Activated T-cell treated with anti-CD3 and anti-CD28 coated beads, Interleukin-2, amount 50 U/mL, for 72 hours (primary cell): ENCODE data around the gene DNAJA1. TPM values are rescaled to one million over a fixed set of nuclear protein-coding genes. Genes with fewer than 3 reads are reported as not detected.

Source experiments
- ATAC-seq, 2 donors: fragments of 150-1000 bp; cut with Tn5 transposase; replicated peaks in 1 of 2; 2 replicates each; pipeline ENCODE4 v1.10.0; 2021; ENCODE audit warnings: moderate library complexity in 2 of 2, mild to moderate bottlenecking in 1 of 2
- DNase-seq, 2 donors: peaks; one replicate each; pipeline ENCODE4 v3.0.0; 2021 to 2022; ENCODE audit warnings: mixed read lengths in 1 of 2
- H3K27ac Mint-ChIP-seq: one replicate; pipeline ENCODE4 v1.8.0; 2022; ENCODE audit warnings: mild to moderate bottlenecking, moderate library complexity, mixed read lengths
- H3K27me3 Mint-ChIP-seq: one replicate; pipeline ENCODE4 v1.8.0; 2022; ENCODE audit warnings: low read depth, mixed read lengths
- H3K36me3 Mint-ChIP-seq, 2 donors: one replicate each; pipeline ENCODE4 v1.8.0; 2022; ENCODE audit warnings: mixed read lengths in 2 of 2, mild to moderate bottlenecking in 1 of 2; ENCODE audit not compliant: insufficient read depth in 2 of 2
- H3K4me1 Mint-ChIP-seq: one replicate; pipeline ENCODE4 v1.8.0; 2022; ENCODE audit warnings: low read depth, mixed read lengths
- H3K4me3 Mint-ChIP-seq, 2 donors: one replicate each; pipeline ENCODE4 v1.8.0; 2022; ENCODE audit warnings: mild to moderate bottlenecking in 2 of 2, mixed read lengths in 2 of 2, moderate library complexity in 2 of 2
- H3K9me3 Mint-ChIP-seq, 2 donors: one replicate each; pipeline ENCODE4 v1.8.0; 2022; ENCODE audit warnings: mixed read lengths in 2 of 2
- total RNA-seq, 2 donors: library from RNA; stranded (reverse); gene quantifications; one replicate each; pipeline ENCODE4 v1.2.3, GENCODE V29; 2022

DNAJA1 gene
- total RNA-seq, 2 donors from 2014 or later = 108 to 112 TPM

- Mint-ChIP-seq H3K4me1 (peaks cover 16% of the 10 kb centered on the region), H3K27ac (no peak overlapping the region), H3K9me3 (no peaks in the 10 kb centered on the region), H3K4me3 (no peak overlapping the region), H3K27me3 (no peaks in the 10 kb centered on the region), H3K36me3 (peaks cover 2 to 32% of the 10 kb centered on the region in 2 donors)
- DNase-seq = no peak
- ATAC-seq = no peak
Measured at GRCh38 chr9:33040792-33041431, 15.8 kb downstream of the DNAJA1 start.

- DNase-seq = no peak
- no peaks in the 10 kb centered on the region for H3K27me3 Mint-ChIP-seq
- no peak for ATAC-seq
- H3K4me1 Mint-ChIP-seq = peaks cover 16% of the 10 kb centered on the region
- H3K27ac Mint-ChIP-seq = no peak overlapping the region
- H3K36me3 Mint-ChIP-seq = peaks cover 4 to 31% of the 10 kb centered on the region in 2 donors
- no peaks in the 10 kb centered on the region for H3K9me3 Mint-ChIP-seq
- H3K4me3 Mint-ChIP-seq = no peak overlapping the region
Measured at GRCh38 chr9:33041432-33042188, 16.5 kb downstream of the DNAJA1 start.

GRCh38 chr9:33042473-33042872 lies 17.4 kb downstream of the DNAJA1 start:
- DNase-seq (no peak), ATAC-seq (no peak)
- Mint-ChIP-seq H3K9me3 (no peaks in the 10 kb centered on the region), H3K36me3 (peaks cover 2 to 24% of the 10 kb centered on the region in 2 donors), H3K27ac (no peak overlapping the region), H3K27me3 (no peaks in the 10 kb centered on the region), H3K4me3 (no peak overlapping the region), H3K4me1 (peaks cover 16% of the 10 kb centered on the region)

- ATAC-seq (no peak), DNase-seq (no peak)
- peak overlapping the region; percentile 79 for H3K27ac Mint-ChIP-seq
- peaks cover 2 to 22% of the 10 kb centered on the region in 2 donors for H3K36me3 Mint-ChIP-seq
- no peaks in the 10 kb centered on the region for H3K9me3 Mint-ChIP-seq
- H3K4me1 Mint-ChIP-seq = peaks cover 16% of the 10 kb centered on the region
- H3K4me3 Mint-ChIP-seq = peak overlapping the region; percentile 83 to 89
- no peaks in the 10 kb centered on the region for H3K27me3 Mint-ChIP-seq
Measured at GRCh38 chr9:33043671-33044070, 18.6 kb downstream of the DNAJA1 start.

- H3K9me3 Mint-ChIP-seq = no peaks in the 10 kb centered on the region
- H3K27me3 Mint-ChIP-seq = no peaks in the 10 kb centered on the region
- peak overlapping the region; percentile 79 for H3K27ac Mint-ChIP-seq
- DNase-seq (peak; percentile 67 to 72), ATAC-seq (peak; percentile 67 to 85)
- peaks cover 2 to 20% of the 10 kb centered on the region in 2 donors for H3K36me3 Mint-ChIP-seq
- H3K4me3 Mint-ChIP-seq = peak overlapping the region; percentile 83 to 89
- peaks cover 21% of the 10 kb centered on the region for H3K4me1 Mint-ChIP-seq
Measured at GRCh38 chr9:33044162-33044673, 19.1 kb downstream of the DNAJA1 start.

GRCh38 chr9:33044677-33045282 lies 19.7 kb downstream of the DNAJA1 start:
- H3K4me1 Mint-ChIP-seq = peaks cover 26% of the 10 kb centered on the region
- H3K9me3 Mint-ChIP-seq = no peaks in the 10 kb centered on the region
- DNase-seq (no peak), ATAC-seq (no peak)
- H3K27me3 Mint-ChIP-seq = no peaks in the 10 kb centered on the region
- H3K36me3 Mint-ChIP-seq = peaks cover 3 to 18% of the 10 kb centered on the region in 2 donors
- H3K27ac Mint-ChIP-seq = peak overlapping the region; percentile 54
- H3K4me3 Mint-ChIP-seq = peak overlapping the region; percentile 83 to 89

- Mint-ChIP-seq H3K4me1 (peaks cover 32% of the 10 kb centered on the region), H3K36me3 (peaks cover 3 to 23% of the 10 kb centered on the region in 2 donors), H3K27ac (peak overlapping the region; percentile 4), H3K4me3 (no peak overlapping the region), H3K27me3 (no peaks in the 10 kb centered on the region), H3K9me3 (no peaks in the 10 kb centered on the region)
- ATAC-seq = no peak
- DNase-seq = no peak
Measured at GRCh38 chr9:33046061-33046460, 21.0 kb downstream of the DNAJA1 start.

- no peak overlapping the region for H3K4me3 Mint-ChIP-seq
- H3K27ac Mint-ChIP-seq = peak overlapping the region; percentile 14
- H3K9me3 Mint-ChIP-seq = no peaks in the 10 kb centered on the region
- peaks cover 32% of the 10 kb centered on the region for H3K4me1 Mint-ChIP-seq
- H3K36me3 Mint-ChIP-seq = peaks cover 9 to 28% of the 10 kb centered on the region in 2 donors
- ATAC-seq = no peak
- H3K27me3 Mint-ChIP-seq = no peaks in the 10 kb centered on the region
- DNase-seq = no peak
Measured at GRCh38 chr9:33048054-33048465, 23.0 kb downstream of the DNAJA1 start.

- ATAC-seq (peak; percentile 83 to 85), DNase-seq (no peak)
- H3K36me3 Mint-ChIP-seq = peaks cover 9 to 28% of the 10 kb centered on the region in 2 donors
- H3K9me3 Mint-ChIP-seq = no peaks in the 10 kb centered on the region
- peak overlapping the region; percentile 22 to 38 for H3K4me3 Mint-ChIP-seq
- H3K27me3 Mint-ChIP-seq = no peaks in the 10 kb centered on the region
- H3K4me1 Mint-ChIP-seq = peaks cover 18% of the 10 kb centered on the region
- peak overlapping the region; percentile 44 for H3K27ac Mint-ChIP-seq
Measured at GRCh38 chr9:33049680-33050361, 24.7 kb downstream of the DNAJA1 start.

GRCh38 chr9:33051144-33051543 lies 26.1 kb downstream of the DNAJA1 start:
- ATAC-seq (no peak), DNase-seq (no peak)
- H3K36me3 Mint-ChIP-seq = peaks cover 7 to 22% of the 10 kb centered on the region in 2 donors
- H3K27me3 Mint-ChIP-seq = no peaks in the 10 kb centered on the region
- H3K4me3 Mint-ChIP-seq = no peak overlapping the region
- H3K9me3 Mint-ChIP-seq = no peaks in the 10 kb centered on the region
- no peak overlapping the region for H3K27ac Mint-ChIP-seq
- peaks cover 16% of the 10 kb centered on the region for H3K4me1 Mint-ChIP-seq

GRCh38 chr9:33065157-33066076 lies 40.3 kb downstream of the DNAJA1 start:
- Mint-ChIP-seq H3K9me3 (no peaks in the 10 kb centered on the region), H3K27me3 (no peaks in the 10 kb centered on the region), H3K27ac (peak overlapping the region; percentile 36), H3K4me3 (no peak overlapping the region), H3K4me1 (no peaks in the 10 kb centered on the region), H3K36me3 (peaks cover 5 to 41% of the 10 kb centered on the region in 2 donors)
- DNase-seq (no peak), ATAC-seq (no peak)

- H3K9me3 Mint-ChIP-seq = no peaks in the 10 kb centered on the region
- peaks cover 5 to 48% of the 10 kb centered on the region in 2 donors for H3K36me3 Mint-ChIP-seq
- peaks cover 19% of the 10 kb centered on the region for H3K4me1 Mint-ChIP-seq
- no peak overlapping the region for H3K4me3 Mint-ChIP-seq
- ATAC-seq = no peak
- no peaks in the 10 kb centered on the region for H3K27me3 Mint-ChIP-seq
- no peak overlapping the region for H3K27ac Mint-ChIP-seq
- DNase-seq = no peak
Measured at GRCh38 chr9:33068991-33069390, 43.9 kb downstream of the DNAJA1 start.
